Measurements from ENCODE around the gene C1orf21.

DNA sequence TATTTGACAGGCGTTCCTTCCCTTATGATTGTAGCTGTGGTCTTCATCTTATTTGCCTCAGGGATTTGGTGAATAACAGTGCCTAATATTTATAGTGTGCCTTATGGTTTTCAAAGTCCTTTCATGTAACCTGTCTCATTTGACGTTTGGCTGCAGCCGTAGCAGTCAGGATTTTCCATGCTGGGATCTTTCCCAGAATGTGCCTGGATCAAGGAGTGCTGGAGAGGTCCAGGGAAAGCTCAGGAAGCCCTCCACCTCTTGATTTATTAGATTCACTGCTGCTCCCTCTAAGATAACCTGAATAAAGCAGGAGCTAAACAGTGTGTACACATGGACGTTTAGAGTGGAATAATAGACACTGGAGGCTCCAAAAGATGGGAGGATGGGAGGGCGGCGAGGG lies 5.2 kb downstream of the C1orf21 start:
- TF ChIP-seq, protein P1, sequence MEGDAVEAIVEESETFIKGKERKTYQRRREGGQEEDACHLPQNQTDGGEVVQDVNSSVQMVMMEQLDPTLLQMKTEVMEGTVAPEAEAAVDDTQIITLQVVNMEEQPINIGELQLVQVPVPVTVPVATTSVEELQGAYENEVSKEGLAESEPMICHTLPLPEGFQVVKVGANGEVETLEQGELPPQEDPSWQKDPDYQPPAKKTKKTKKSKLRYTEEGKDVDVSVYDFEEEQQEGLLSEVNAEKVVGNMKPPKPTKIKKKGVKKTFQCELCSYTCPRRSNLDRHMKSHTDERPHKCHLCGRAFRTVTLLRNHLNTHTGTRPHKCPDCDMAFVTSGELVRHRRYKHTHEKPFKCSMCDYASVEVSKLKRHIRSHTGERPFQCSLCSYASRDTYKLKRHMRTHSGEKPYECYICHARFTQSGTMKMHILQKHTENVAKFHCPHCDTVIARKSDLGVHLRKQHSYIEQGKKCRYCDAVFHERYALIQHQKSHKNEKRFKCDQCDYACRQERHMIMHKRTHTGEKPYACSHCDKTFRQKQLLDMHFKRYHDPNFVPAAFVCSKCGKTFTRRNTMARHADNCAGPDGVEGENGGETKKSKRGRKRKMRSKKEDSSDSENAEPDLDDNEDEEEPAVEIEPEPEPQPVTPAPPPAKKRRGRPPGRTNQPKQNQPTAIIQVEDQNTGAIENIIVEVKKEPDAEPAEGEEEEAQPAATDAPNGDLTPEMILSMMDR (IDR thresholded peaks at IDR 0.05), result no peak
- TF ChIP-seq EP300 (IDR thresholded peaks at IDR 0.05) (no peak), POLR2A (IDR thresholded peaks at IDR 0.05) (no peak)
